Stimulated activated CD8-positive, alpha-beta memory T cell treated with anti-CD3 and anti-CD28 coated beads, Interleukin-12 subunit alpha, Interleukin-12 subunit beta, amount 100 ng/mL, for 24 hours (primary cell): ENCODE measurements around the gene CD302.
"Not testable (repeated sequence)": the region's sequence is repeated elsewhere in the genome, so short reads cannot be mapped to it uniquely, and the experiment has no call there.

Experiments
- DNase-seq: peaks from one replicate; pipeline ENCODE4 v3.0.0-alpha.2; 2020; ENCODE audit errors: extremely low read depth

Gene CD302

GRCh38 chr2:159793326-159793725 is 4.7 kb downstream of the CD302 start:
- DNase-seq: no peak

- DNase-seq: no peak
Observed at GRCh38 chr2:159792599-159792998, 5.4 kb downstream of the CD302 start.

GRCh38 chr2:159792036-159792435 is 6.0 kb downstream of the CD302 start:
- DNase-seq: no peak

- DNase-seq: no peak
Observed at GRCh38 chr2:159790323-159790722, 7.7 kb downstream of the CD302 start.

DNA sequence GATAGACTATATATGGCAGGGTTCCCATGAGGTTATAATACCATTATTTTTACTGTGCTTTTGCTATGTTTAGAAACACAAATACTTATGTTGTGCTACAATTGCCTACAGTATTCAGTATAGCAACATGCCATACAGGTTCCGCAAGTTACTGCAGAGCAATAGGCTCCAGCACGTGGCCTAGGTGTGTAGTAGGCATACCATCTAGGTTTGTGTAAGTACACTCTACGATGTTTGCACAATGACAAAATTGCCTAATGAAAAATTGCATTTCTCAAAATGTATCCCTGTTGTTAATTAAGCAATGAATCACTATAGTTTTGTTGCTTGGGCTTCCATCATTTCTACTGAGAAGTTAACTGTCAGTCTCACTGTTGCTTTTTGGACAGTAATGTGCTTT is 9.8 kb downstream of the CD302 start:
- DNase-seq: no peak

GRCh38 chr2:159787647-159788046 is 10.4 kb downstream of the CD302 start:
- not testable (repeated sequence) for DNase-seq

DNA sequence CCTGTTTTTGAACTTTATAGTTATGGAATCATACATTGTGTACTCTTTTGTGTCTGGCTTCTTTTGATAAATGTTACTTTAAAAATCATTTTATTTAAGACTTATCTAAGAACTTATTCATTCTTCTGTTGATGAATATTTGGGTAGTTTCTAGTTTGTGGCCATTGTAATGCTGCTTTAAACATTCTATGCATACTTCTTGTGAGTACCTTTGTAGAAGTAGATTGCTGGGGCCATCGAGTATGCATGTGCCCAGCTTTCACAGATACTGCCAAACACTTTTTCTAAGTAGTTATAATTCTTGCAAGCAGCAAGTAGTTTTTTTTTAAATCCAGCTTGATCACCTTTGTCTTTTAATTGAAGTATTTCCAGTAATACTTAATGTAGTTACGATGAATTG is 11.1 kb downstream of the CD302 start:
- no peak for DNase-seq

DNA sequence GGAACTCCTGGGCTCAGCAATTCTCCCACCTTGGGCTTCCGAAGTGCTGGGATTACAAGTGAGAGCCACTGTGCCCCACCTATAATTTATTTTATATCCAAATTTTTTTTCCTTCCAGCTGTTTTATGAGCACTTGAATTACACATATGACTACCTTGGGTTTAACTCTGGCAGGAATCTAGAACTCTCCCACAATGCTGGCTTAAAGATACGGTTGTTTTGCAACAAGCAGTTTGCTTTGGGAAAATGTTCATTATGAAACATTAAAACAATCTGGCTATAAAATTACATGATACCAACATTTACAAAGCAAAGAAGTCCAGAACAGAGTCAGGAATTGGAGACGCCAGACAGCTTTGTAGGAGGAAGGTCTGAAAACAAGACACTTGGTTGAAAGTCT is 12.8 kb downstream of the CD302 start:
- DNase-seq: no peak

DNA sequence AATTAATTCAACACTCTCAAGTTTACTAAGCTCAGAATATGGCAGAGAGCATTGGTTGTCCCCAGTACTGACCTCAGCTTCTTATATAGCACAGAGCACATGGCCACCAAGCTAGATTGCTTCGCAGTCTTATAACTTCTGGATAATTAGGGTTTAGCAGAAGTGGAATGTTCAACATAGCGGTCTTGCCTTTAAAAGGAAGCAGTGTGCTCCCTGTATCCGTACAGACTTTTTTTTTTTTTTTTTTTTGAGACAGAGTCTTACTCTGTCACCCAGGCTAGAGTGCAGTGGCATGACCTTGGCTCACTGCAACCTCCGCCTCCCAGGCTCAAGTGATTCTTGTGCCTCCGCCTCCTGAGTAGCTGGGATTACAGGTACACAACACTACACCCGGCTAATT is 13.3 kb downstream of the CD302 start:
- not testable (repeated sequence) for DNase-seq

DNA sequence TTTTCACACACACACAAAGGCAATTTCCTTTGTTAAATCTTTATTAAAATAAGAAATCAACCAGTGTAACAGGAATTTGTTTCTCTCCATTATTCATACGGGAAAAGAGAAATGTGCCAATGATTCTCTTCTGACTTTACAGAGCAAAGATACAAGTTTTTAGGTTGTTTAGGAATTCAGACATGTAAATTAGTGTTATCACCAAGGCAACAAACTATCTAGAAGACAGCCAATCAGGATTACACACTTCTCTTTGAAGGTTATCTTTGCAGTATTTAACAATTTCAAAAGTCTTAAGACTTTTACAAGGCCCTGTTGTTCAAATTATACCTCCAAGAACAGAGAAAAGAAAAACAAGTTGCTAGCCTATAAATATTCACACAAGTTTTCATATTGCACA is 14.5 kb downstream of the CD302 start:
- DNase-seq: no peak

DNA sequence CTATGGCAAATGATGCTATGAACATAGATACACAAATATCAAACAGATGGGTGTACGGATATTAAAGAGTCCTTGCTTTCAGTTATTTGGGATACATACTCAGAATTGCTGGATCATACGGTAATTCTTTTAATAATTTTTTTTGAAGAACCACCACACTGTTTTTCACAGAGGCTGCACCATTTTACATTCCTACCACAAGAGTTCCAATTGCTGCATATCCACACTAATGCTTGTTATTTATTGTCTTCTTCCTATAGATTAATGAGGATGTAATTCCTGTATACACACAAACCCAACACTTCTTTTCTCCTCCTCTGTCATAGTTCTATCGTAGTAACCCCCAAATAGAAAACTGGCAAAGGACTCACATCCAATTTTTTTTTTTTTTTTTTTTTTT is 21.7 kb downstream of the CD302 start:
- no peak for DNase-seq

GRCh38 chr2:159775021-159775420 is 23.0 kb downstream of the CD302 start:
- DNase-seq: no peak

DNA sequence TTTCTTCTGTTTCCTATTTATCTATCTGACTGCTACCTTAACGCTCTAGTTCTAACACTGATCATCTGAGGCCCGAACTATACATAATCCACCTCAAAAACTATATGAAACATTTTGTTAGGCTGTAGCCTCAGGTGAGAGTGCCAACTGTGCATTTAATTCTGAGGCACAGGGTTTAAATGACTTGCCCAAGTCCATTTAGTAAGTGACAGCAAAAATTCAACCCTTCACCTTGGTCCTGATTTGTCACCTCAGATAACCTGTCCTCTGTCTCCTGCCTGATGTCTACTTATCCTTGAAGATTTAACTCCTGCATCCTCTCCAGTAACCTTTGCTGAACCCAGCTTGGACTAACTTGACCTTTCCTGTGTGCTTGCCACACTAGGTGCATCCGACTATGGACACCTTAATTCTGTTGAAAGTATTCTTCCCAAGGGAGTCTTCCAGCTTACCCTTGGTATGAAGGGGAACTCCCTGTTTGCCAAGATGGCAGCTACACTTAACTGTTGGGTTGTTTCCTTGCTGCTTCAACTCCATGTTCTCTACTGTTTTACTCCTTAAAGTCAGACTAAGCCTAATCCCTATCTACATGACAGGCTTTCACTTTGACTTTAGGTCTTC is 23.5 kb downstream of the CD302 start:
- DNase-seq: no peak

DNA sequence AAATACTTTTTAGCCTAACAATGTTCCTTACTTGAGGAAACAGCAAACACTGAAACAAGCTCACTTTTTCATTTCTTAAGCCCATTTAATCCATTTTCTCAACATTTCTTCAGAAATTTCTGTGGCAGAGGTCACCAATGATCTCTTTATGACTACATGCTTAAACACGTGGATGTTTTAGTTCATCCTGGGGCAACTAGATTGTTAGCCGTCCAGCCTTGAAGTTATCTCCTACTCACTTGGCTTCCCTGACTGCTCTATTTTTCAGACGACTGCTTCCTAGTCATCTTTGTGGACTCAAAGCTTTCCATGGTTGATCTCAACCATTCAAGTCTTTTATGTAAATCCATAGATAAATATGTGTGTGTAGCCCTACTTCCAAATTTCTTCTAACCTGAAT is 24.1 kb downstream of the CD302 start:
- no peak for DNase-seq

- DNase-seq: no peak
Observed at GRCh38 chr2:159773426-159773825, 24.6 kb downstream of the CD302 start.

DNA sequence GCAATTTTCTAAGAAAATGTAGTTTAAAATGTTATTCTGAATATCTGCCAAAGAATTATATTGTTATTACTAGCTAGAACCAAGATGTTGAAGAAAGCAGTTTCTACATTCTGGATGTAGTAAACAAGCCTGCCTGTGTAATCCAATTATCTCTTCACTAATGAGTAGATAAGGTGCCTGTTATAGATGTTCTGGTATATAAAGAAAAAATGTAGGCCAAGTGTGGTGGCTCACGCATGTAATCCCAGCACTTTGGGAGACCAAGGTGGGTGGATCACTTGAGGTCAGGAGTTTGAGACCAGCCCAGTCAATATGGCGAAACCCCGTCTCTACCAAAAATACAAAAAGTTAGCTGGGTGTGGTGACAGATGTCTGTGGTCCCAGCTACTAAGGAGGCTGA is 28.9 kb downstream of the CD302 start:
- DNase-seq: no peak

- no peak for DNase-seq
Observed at GRCh38 chr2:159762075-159762474, 35.9 kb downstream of the CD302 start.

DNA sequence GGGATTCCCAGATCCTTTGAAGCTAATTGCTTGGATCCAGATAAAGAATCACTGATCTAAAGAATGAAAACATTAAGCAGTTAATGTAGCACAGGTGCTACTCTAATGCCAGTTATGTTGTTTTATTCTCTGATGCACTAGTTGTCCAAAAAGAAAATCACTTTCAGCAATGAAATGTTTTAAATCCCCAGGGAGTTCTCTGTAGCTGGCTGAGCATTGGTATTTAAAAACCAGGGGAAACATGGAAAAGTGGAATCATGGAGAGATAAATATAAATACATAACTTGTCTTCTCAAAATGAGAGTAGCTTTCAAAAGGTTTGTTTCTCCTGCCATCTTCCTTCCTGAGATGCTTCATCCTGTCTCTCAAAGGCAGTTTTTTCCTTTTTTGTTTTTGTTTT is 37.7 kb downstream of the CD302 start:
- no peak for DNase-seq

GRCh38 chr2:159759577-159759976 is 38.4 kb downstream of the CD302 start:
- DNase-seq: no peak

- DNase-seq: no peak
Observed at GRCh38 chr2:159758686-159759085, 39.3 kb downstream of the CD302 start.

DNA sequence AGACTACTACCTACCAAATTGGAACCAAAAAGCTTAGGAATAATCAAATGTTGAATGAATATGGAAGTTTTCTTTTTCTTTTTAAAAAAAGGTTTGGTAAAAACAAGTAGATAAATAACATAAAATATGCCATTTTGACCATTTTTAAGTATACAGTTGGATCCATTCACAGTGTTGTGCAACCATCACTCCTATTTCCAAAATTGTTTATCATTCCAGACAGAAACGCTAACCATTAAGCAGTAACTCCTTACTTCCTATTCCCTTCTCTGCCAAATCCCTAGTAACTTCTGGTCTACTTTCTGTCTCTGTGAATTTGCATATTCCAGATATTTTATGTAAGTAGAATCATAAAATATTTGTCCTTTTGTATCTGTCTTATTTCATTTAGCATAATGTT is 39.8 kb downstream of the CD302 start:
- DNase-seq: no peak

- no peak for DNase-seq
Observed at GRCh38 chr2:159755788-159756187, 42.2 kb downstream of the CD302 start.

DNA sequence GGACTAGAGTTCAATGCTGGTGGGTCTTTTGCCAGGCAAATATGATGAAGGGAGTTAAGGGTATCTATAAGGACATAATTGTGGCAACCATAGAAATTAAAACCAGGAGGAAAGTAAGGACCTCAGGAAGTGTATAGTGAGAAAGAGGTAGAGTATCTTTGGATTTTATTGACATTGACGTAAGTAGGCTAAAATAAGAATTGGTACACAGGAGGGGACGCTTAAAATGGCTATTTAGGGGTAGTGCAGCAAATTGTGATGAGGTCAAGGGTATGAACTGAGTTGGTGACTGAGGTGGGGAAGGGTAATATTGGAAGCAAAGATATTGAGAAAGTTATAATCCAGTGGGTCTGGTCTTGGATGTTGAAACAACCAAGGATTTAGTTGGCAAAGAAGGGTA is 43.0 kb downstream of the CD302 start:
- no peak for DNase-seq

- DNase-seq: no peak
Observed at GRCh38 chr2:159753797-159754196, 44.2 kb downstream of the CD302 start.

DNA sequence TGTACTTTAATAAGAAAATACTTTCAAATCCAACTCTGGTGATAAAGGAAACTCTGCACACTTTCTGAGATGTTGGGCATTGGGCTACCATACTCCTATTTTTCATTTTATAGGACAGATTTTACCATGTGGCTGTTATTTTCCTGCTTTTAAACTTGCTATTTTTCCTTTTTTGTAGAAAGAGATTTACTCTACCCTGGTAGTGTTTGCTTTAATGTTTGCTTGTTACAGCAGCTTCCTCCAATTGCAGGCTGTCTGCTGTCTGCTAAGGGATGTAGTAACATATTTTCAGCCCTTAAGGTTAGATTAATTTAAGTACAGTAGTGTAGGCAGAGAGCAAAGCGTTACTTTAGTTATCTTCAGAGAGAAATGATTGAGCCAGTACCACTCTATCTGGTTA is 47.1 kb downstream of the CD302 start:
- DNase-seq: no peak
